IMR-90 (cell line): Measurements from ENCODE around the gene KIAA0513. TPM values are rescaled to one million over a fixed set of nuclear protein-coding genes. Genes with fewer than 3 reads are reported as not detected.

Experiments used
- ATAC-seq: fragments of 200-7000 bp; cut with Tn5 transposase; 2 replicates; pipeline ENCODE4 v1.9.1; 2020; ENCODE audit warnings: low read depth, mild to moderate bottlenecking, moderate library complexity
- BruUV-seq: library from RNA; stranded (reverse); fragments of 400-500 nt; replicated peaks from 2 replicates; lab custom pipeline; 2021; lab: Mats Ljungman, UMichigan
- CTCF ChIA-PET: fragments of 300-600 bp; formaldehyde crosslinking; extraction: SDS; loops from one replicate; lab custom pipeline; 2021; ENCODE audit warnings: antibody characterized with exemption; lab: Yijun Ruan, JAX
- POLR2A ChIA-PET: fragments of 300-600 bp; sonication (Branson Sonifier 250); formaldehyde crosslinking; loops from one replicate; lab custom pipeline; 2022; ENCODE audit warnings: antibody characterized with exemption; ENCODE audit not compliant: unreplicated experiment; lab: Charles Lee
- DNase-seq: peaks from one replicate; pipeline ENCODE4 v3.0.0; 2013
- H2AFZ ChIP-seq: replicated peaks from 2 replicates; pipeline ENCODE3; 2013; ENCODE audit warnings: low read length, mild to moderate bottlenecking; ENCODE audit not compliant: poor library complexity
- H2AK5ac ChIP-seq: 2 replicates; pipeline ENCODE4 v1.6.1; 2013; ENCODE audit warnings: low read depth, low read length, inconsistent platforms
- H2AK9ac ChIP-seq: replicated peaks from 2 replicates; pipeline ENCODE3; 2013; ENCODE audit warnings: mild to moderate bottlenecking, low read depth, low read length, moderate library complexity; ENCODE audit not compliant: poor library complexity
- H2BK120ac ChIP-seq: 2 replicates; pipeline ENCODE4 v1.6.1; 2013; ENCODE audit warnings: low read depth, low read length, inconsistent platforms
- H2BK15ac ChIP-seq: 3 replicates; pipeline ENCODE4 v1.6.1; 2013; ENCODE audit warnings: low read depth, low read length, inconsistent platforms
- H2BK20ac ChIP-seq: 2 replicates; pipeline ENCODE4 v1.6.1; 2013; ENCODE audit warnings: low read depth, mild to moderate bottlenecking, inconsistent platforms, low read length, moderate library complexity
- H2BK5ac ChIP-seq: 2 replicates; pipeline ENCODE4 v1.6.1; 2013; ENCODE audit warnings: mild to moderate bottlenecking, low read depth, low read length, inconsistent platforms; ENCODE audit not compliant: poor library complexity, severe bottlenecking
- H3K14ac ChIP-seq: replicated peaks from 2 replicates; pipeline ENCODE4 v1.6.1; 2013; ENCODE audit warnings: low read depth, low read length, inconsistent platforms
- H3K18ac ChIP-seq: 2 replicates; pipeline ENCODE4 v1.6.1; 2013; ENCODE audit warnings: low read depth, low read length, control low read depth
- H3K23ac ChIP-seq: 2 replicates; pipeline ENCODE4 v1.6.1; 2013; ENCODE audit warnings: low read depth, low read length, inconsistent platforms
- H3K27ac ChIP-seq: 2 replicates; pipeline ENCODE4 v1.5.1; 2013; ENCODE audit warnings: mild to moderate bottlenecking, control low read depth, low read length; ENCODE audit not compliant: insufficient read depth
- H3K27me3 ChIP-seq: 2 replicates; pipeline ENCODE4 v1.6.1; 2013; ENCODE audit warnings: low read length; ENCODE audit not compliant: control insufficient read depth, insufficient read depth
- H3K36me3 ChIP-seq: 2 replicates; pipeline ENCODE4 v1.6.1; 2013; ENCODE audit warnings: low read length, mixed read lengths; ENCODE audit not compliant: control insufficient read depth, insufficient read depth
- H3K4ac ChIP-seq: 2 replicates; pipeline ENCODE4 v1.6.1; 2013; ENCODE audit warnings: low read depth, low read length, inconsistent platforms
- H3K4me1 ChIP-seq: 2 replicates; pipeline ENCODE4 v1.6.1; 2013; ENCODE audit warnings: low read length, mixed read lengths; ENCODE audit not compliant: control insufficient read depth, insufficient read depth
- H3K4me2 ChIP-seq: 2 replicates; pipeline ENCODE4 v1.6.1; 2013; ENCODE audit warnings: low read depth, mild to moderate bottlenecking, control low read depth, low read length, moderate library complexity
- H3K4me3 ChIP-seq: 2 replicates; pipeline ENCODE4 v1.5.1; 2013; ENCODE audit warnings: low read depth, mild to moderate bottlenecking, control low read depth, low read length, moderate library complexity; ENCODE audit not compliant: insufficient read depth
- H3K56ac ChIP-seq: 2 replicates; pipeline ENCODE4 v1.6.1; 2013; ENCODE audit warnings: low read length, inconsistent platforms; ENCODE audit not compliant: insufficient read depth; ENCODE audit errors: extremely low read depth
- H3K79me1 ChIP-seq, 2 experiments: 2 replicates each; pipeline ENCODE4 v1.6.1; 2013; ENCODE audit warnings: low read length in 2 of 2, inconsistent platforms in 1 of 2, low read depth in 1 of 2
- H3K9ac ChIP-seq: 2 replicates; pipeline ENCODE4 v1.6.1; 2013; ENCODE audit warnings: low read depth, low read length, control low read depth
- H3K9me1 ChIP-seq: 2 replicates; pipeline ENCODE4 v1.6.1; 2013; ENCODE audit warnings: low read length, inconsistent platforms; ENCODE audit not compliant: insufficient read depth
- H3K9me3 ChIP-seq: 2 replicates; pipeline ENCODE4 v1.6.1; 2013; ENCODE audit warnings: low read length; ENCODE audit not compliant: control insufficient read depth, insufficient read depth
- H4K20me1 ChIP-seq: 2 replicates; pipeline ENCODE4 v1.6.1; 2013; ENCODE audit warnings: low read length, inconsistent platforms; ENCODE audit not compliant: insufficient read depth
- H4K5ac ChIP-seq: 2 replicates; pipeline ENCODE4 v1.6.1; 2013; ENCODE audit warnings: mild to moderate bottlenecking, low read depth, low read length, control low read depth
- H4K8ac ChIP-seq, 2 experiments: 2 replicates each; pipeline ENCODE4 v1.6.1; 2013; ENCODE audit warnings: low read depth in 2 of 2, low read length in 2 of 2, control low read depth in 1 of 2, inconsistent platforms in 1 of 2
- H4K91ac ChIP-seq: 2 replicates; pipeline ENCODE4 v1.6.1; 2013; ENCODE audit warnings: low read depth, low read length, inconsistent platforms; ENCODE audit not compliant: insufficient read depth
- CEBPB ChIP-seq: IDR thresholded peaks from 2 replicates; pipeline ENCODE4 v1.6.1; 2012; ENCODE audit warnings: low read depth, low read length, improper control_type of control experiment
- MAZ ChIP-seq: IDR thresholded peaks from 2 replicates; pipeline ENCODE4 v1.6.1; 2012; ENCODE audit warnings: low read depth, mild to moderate bottlenecking, low read length, improper control_type of control experiment, moderate library complexity, borderline replicate concordance
- RCOR1 ChIP-seq: IDR thresholded peaks from 2 replicates; pipeline ENCODE4 v1.6.1; 2012; ENCODE audit warnings: mild to moderate bottlenecking, low read length, improper control_type of control experiment; ENCODE audit not compliant: insufficient replicate concordance
- SMC3 ChIP-seq: fragments of 150-350 bp; IDR thresholded peaks from 2 replicates; pipeline ENCODE4 v1.6.1; 2016; ENCODE audit warnings: low read depth, mild to moderate bottlenecking, antibody characterized with exemption, low read length, moderate library complexity
- WGBS, 2 experiments: methylation state at CpG; one replicate each; pipeline versions ENCODE4 v1.1.5 to v1.1.7; 2013; ENCODE audit warnings: missing lambda C conversion rate in 2 of 2; ENCODE audit not compliant: insufficient read length in 1 of 2; ENCODE audit errors: extremely low coverage in 2 of 2; 5-methylcytosine and 5-hydroxymethylcytosine counted together
- dilution Hi-C: fragments of 300-500 bp; cut with HindIII; formaldehyde crosslinking; loops from one replicate; pipeline ENCODE4 v1.14.3; 2018; ENCODE audit warnings: low sequenced_read_pairs; ENCODE audit not compliant: unreplicated experiment
- in situ Hi-C: fragments of 300-500 bp; cut with MboI; formaldehyde crosslinking; loops from 3 replicates; pipeline ENCODE4 v1.14.3; 2019; ENCODE audit warnings: low sequenced_read_pairs, inconsistent platforms, mixed read lengths
- intact Hi-C: fragments of 100-400 bp; cut with micrococcal nuclease; formaldehyde crosslinking; loops from 2 replicates; pipeline ENCODE4 v1.10.0; 2022
- polyA plus RNA-seq, 3 experiments: library from polyadenylated mRNA; depleted of rRNA; stranded (reverse); fragments of >200 nt; gene quantifications; 2 replicates each; pipeline ENCODE4 v1.2.3, GENCODE V29; 2012; ENCODE audit warnings: low replicate concordance in 1 of 3
- total RNA-seq: library from RNA; depleted of rRNA; stranded (reverse); fragments of >200 nt; gene quantifications from 2 replicates; pipeline ENCODE4 v1.2.3, GENCODE V29; 2012
- TF ChIP-seq, protein P1 (sequence below): fragments of 150-350 bp; IDR thresholded peaks from 2 replicates; pipeline ENCODE4 v1.6.1; 2017; ENCODE audit warnings: mild to moderate bottlenecking, antibody characterized with exemption, low read length, low read depth

KIAA0513 gene
- total and polyA plus RNA-seq, 2 of the 4 experiments (the other 2 are of a cell fraction), result 9.5 TPM

GRCh38 chr16:85137323-85138072 lies 109.9 kb downstream of the KIAA0513 start:
- H3K18ac ChIP-seq, result no peak overlapping the region
- TF ChIP-seq, protein P1, sequence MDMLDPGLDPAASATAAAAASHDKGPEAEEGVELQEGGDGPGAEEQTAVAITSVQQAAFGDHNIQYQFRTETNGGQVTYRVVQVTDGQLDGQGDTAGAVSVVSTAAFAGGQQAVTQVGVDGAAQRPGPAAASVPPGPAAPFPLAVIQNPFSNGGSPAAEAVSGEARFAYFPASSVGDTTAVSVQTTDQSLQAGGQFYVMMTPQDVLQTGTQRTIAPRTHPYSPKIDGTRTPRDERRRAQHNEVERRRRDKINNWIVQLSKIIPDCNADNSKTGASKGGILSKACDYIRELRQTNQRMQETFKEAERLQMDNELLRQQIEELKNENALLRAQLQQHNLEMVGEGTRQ, result peak; percentile 94
- TF ChIP-seq RCOR1 (no peak), SMC3 (no peak), CEBPB (peak; percentile 93), MAZ (peak; percentile 70; the same call in 1 of the 2 replicates)
- POLR2A ChIA-PET, result no interaction called here

More at GRCh38 chr16:85137323-85138072, 109.9 kb downstream of the KIAA0513 start:
- peak overlapping the region; percentile 94 for H2AK5ac ChIP-seq
- peaks cover 17% of the 10 kb centered on the region for H3K4me1 ChIP-seq
- CTCF ChIA-PET, result interaction anchor here (0.6 kb wide), 1 partner anchor 193 kb away, joined by 3 read pairs; no protein-coding TSS in a partner anchor
- intact Hi-C loops (no loop called here), in situ Hi-C loops (no loop called here), dilution Hi-C loops (no loop called here)
- peaks cover 18% of the 10 kb centered on the region; the same call in 1 of the 2 replicates for H3K9me1 ChIP-seq
- peak overlapping the region; percentile 19; the same call in 1 of the 2 replicates for H3K14ac ChIP-seq
- 13% methylated on average over 6 of the region's 29 CpGs; no CpG with 5 or more reads in 1 of the 2 experiments for WGBS, 2 experiments
- BruUV-seq, result no TSS peak
- peak overlapping the region; percentile 42; the same call in 1 of the 2 replicates for H4K5ac ChIP-seq
- H2AK9ac ChIP-seq, result peak overlapping the region; percentile 91
- H3K23ac ChIP-seq, result peak overlapping the region; percentile 84; the same call in 1 of the 2 replicates
- H4K20me1 ChIP-seq, result no peaks in the 10 kb centered on the region
- DNase-seq (peak; percentile 85), ATAC-seq (peak; percentile 96)
- H2BK5ac ChIP-seq, result no peak overlapping the region
- peak overlapping the region; percentile 28; the same call in 1 of the 2 replicates for H3K9ac ChIP-seq
- no peaks in the 10 kb centered on the region for H3K36me3 ChIP-seq
- peak overlapping the region; percentile 70 for H4K91ac ChIP-seq
- H3K27me3 ChIP-seq, result no peaks in the 10 kb centered on the region
- H3K4ac ChIP-seq, result peak overlapping the region; percentile 96
- peak overlapping the region; percentile 88 for H2BK20ac ChIP-seq
- peak overlapping the region; percentile 79 for H2BK120ac ChIP-seq
- H2AFZ ChIP-seq, result peak overlapping the region; percentile 84
- H3K4me2 ChIP-seq, result peak overlapping the region; percentile 65
- no peaks in the 10 kb centered on the region for H3K79me1 ChIP-seq
- H3K4me3 ChIP-seq, result no peak overlapping the region
- H3K9me3 ChIP-seq, result no peaks in the 10 kb centered on the region
- H3K56ac ChIP-seq, result peak overlapping the region; percentile 23
- peak overlapping the region; percentile 58; the same call in 1 of the 3 replicates for H2BK15ac ChIP-seq
- peak overlapping the region; percentile 89 to 94 for H4K8ac ChIP-seq
- peak overlapping the region; percentile 34; the same call in 1 of the 2 replicates for H3K27ac ChIP-seq
